IMR-90 (cell line): ENCODE data around the gene PAX2. TPM values are rescaled to one million over a fixed set of nuclear protein-coding genes. Genes with fewer than 3 reads are reported as not detected.

ENCODE experiments used
- ATAC-seq: fragments of 200-7000 bp; cut with Tn5 transposase; 2 replicates; pipeline ENCODE4 v1.9.1; 2020; ENCODE audit warnings: low read depth, mild to moderate bottlenecking, moderate library complexity
- BruUV-seq: library from RNA; stranded (reverse); fragments of 400-500 nt; replicated peaks from 2 replicates; lab custom pipeline; 2021; lab: Mats Ljungman, UMichigan
- CTCF ChIA-PET: fragments of 300-600 bp; formaldehyde crosslinking; extraction: SDS; loops from one replicate; lab custom pipeline; 2021; ENCODE audit warnings: antibody characterized with exemption; lab: Yijun Ruan, JAX
- POLR2A ChIA-PET: fragments of 300-600 bp; sonication (Branson Sonifier 250); formaldehyde crosslinking; loops from one replicate; lab custom pipeline; 2022; ENCODE audit warnings: antibody characterized with exemption; ENCODE audit not compliant: unreplicated experiment; lab: Charles Lee
- DNase-seq: peaks from one replicate; pipeline ENCODE4 v3.0.0; 2013
- H2AFZ ChIP-seq: replicated peaks from 2 replicates; pipeline ENCODE3; 2013; ENCODE audit warnings: low read length, mild to moderate bottlenecking; ENCODE audit not compliant: poor library complexity
- H2AK5ac ChIP-seq: 2 replicates; pipeline ENCODE4 v1.6.1; 2013; ENCODE audit warnings: low read depth, low read length, inconsistent platforms
- H2AK9ac ChIP-seq: replicated peaks from 2 replicates; pipeline ENCODE3; 2013; ENCODE audit warnings: mild to moderate bottlenecking, low read depth, low read length, moderate library complexity; ENCODE audit not compliant: poor library complexity
- H2BK120ac ChIP-seq: 2 replicates; pipeline ENCODE4 v1.6.1; 2013; ENCODE audit warnings: low read depth, low read length, inconsistent platforms
- H2BK15ac ChIP-seq: 3 replicates; pipeline ENCODE4 v1.6.1; 2013; ENCODE audit warnings: low read depth, low read length, inconsistent platforms
- H2BK20ac ChIP-seq: 2 replicates; pipeline ENCODE4 v1.6.1; 2013; ENCODE audit warnings: low read depth, mild to moderate bottlenecking, inconsistent platforms, low read length, moderate library complexity
- H2BK5ac ChIP-seq: 2 replicates; pipeline ENCODE4 v1.6.1; 2013; ENCODE audit warnings: mild to moderate bottlenecking, low read depth, low read length, inconsistent platforms; ENCODE audit not compliant: poor library complexity, severe bottlenecking
- H3K14ac ChIP-seq: replicated peaks from 2 replicates; pipeline ENCODE4 v1.6.1; 2013; ENCODE audit warnings: low read depth, low read length, inconsistent platforms
- H3K18ac ChIP-seq: 2 replicates; pipeline ENCODE4 v1.6.1; 2013; ENCODE audit warnings: low read depth, low read length, control low read depth
- H3K23ac ChIP-seq: 2 replicates; pipeline ENCODE4 v1.6.1; 2013; ENCODE audit warnings: low read depth, low read length, inconsistent platforms
- H3K27ac ChIP-seq: 2 replicates; pipeline ENCODE4 v1.5.1; 2013; ENCODE audit warnings: mild to moderate bottlenecking, control low read depth, low read length; ENCODE audit not compliant: insufficient read depth
- H3K27me3 ChIP-seq: 2 replicates; pipeline ENCODE4 v1.6.1; 2013; ENCODE audit warnings: low read length; ENCODE audit not compliant: control insufficient read depth, insufficient read depth
- H3K36me3 ChIP-seq: 2 replicates; pipeline ENCODE4 v1.6.1; 2013; ENCODE audit warnings: low read length, mixed read lengths; ENCODE audit not compliant: control insufficient read depth, insufficient read depth
- H3K4ac ChIP-seq: 2 replicates; pipeline ENCODE4 v1.6.1; 2013; ENCODE audit warnings: low read depth, low read length, inconsistent platforms
- H3K4me1 ChIP-seq: 2 replicates; pipeline ENCODE4 v1.6.1; 2013; ENCODE audit warnings: low read length, mixed read lengths; ENCODE audit not compliant: control insufficient read depth, insufficient read depth
- H3K4me2 ChIP-seq: 2 replicates; pipeline ENCODE4 v1.6.1; 2013; ENCODE audit warnings: low read depth, mild to moderate bottlenecking, control low read depth, low read length, moderate library complexity
- H3K4me3 ChIP-seq: 2 replicates; pipeline ENCODE4 v1.5.1; 2013; ENCODE audit warnings: low read depth, mild to moderate bottlenecking, control low read depth, low read length, moderate library complexity; ENCODE audit not compliant: insufficient read depth
- H3K56ac ChIP-seq: 2 replicates; pipeline ENCODE4 v1.6.1; 2013; ENCODE audit warnings: low read length, inconsistent platforms; ENCODE audit not compliant: insufficient read depth; ENCODE audit errors: extremely low read depth
- H3K79me1 ChIP-seq, 2 experiments: 2 replicates each; pipeline ENCODE4 v1.6.1; 2013; ENCODE audit warnings: low read length in 2 of 2, inconsistent platforms in 1 of 2, low read depth in 1 of 2
- H3K9ac ChIP-seq: 2 replicates; pipeline ENCODE4 v1.6.1; 2013; ENCODE audit warnings: low read depth, low read length, control low read depth
- H3K9me1 ChIP-seq: 2 replicates; pipeline ENCODE4 v1.6.1; 2013; ENCODE audit warnings: low read length, inconsistent platforms; ENCODE audit not compliant: insufficient read depth
- H3K9me3 ChIP-seq: 2 replicates; pipeline ENCODE4 v1.6.1; 2013; ENCODE audit warnings: low read length; ENCODE audit not compliant: control insufficient read depth, insufficient read depth
- H4K20me1 ChIP-seq: 2 replicates; pipeline ENCODE4 v1.6.1; 2013; ENCODE audit warnings: low read length, inconsistent platforms; ENCODE audit not compliant: insufficient read depth
- H4K5ac ChIP-seq: 2 replicates; pipeline ENCODE4 v1.6.1; 2013; ENCODE audit warnings: mild to moderate bottlenecking, low read depth, low read length, control low read depth
- H4K8ac ChIP-seq, 2 experiments: 2 replicates each; pipeline ENCODE4 v1.6.1; 2013; ENCODE audit warnings: low read depth in 2 of 2, low read length in 2 of 2, control low read depth in 1 of 2, inconsistent platforms in 1 of 2
- H4K91ac ChIP-seq: 2 replicates; pipeline ENCODE4 v1.6.1; 2013; ENCODE audit warnings: low read depth, low read length, inconsistent platforms; ENCODE audit not compliant: insufficient read depth
- CEBPB ChIP-seq: IDR thresholded peaks from 2 replicates; pipeline ENCODE4 v1.6.1; 2012; ENCODE audit warnings: low read depth, low read length, improper control_type of control experiment
- FOS ChIP-seq: fragments of 150-350 bp; IDR thresholded peaks from 2 replicates; pipeline ENCODE4 v1.6.1; 2016; ENCODE audit warnings: low read depth, low read length
- MXI1 ChIP-seq: IDR thresholded peaks from 2 replicates; pipeline ENCODE4 v1.6.1; 2012; ENCODE audit warnings: low read depth, mild to moderate bottlenecking, low read length, moderate library complexity, borderline replicate concordance
- RAD21 ChIP-seq: IDR thresholded peaks from 2 replicates; pipeline ENCODE4 v1.6.1; 2012; ENCODE audit warnings: low read length, improper control_type of control experiment
- RCOR1 ChIP-seq: IDR thresholded peaks from 2 replicates; pipeline ENCODE4 v1.6.1; 2012; ENCODE audit warnings: mild to moderate bottlenecking, low read length, improper control_type of control experiment; ENCODE audit not compliant: insufficient replicate concordance
- WGBS, 2 experiments: methylation state at CpG; one replicate each; pipeline versions ENCODE4 v1.1.5 to v1.1.7; 2013; ENCODE audit warnings: missing lambda C conversion rate in 2 of 2; ENCODE audit not compliant: insufficient read length in 1 of 2; ENCODE audit errors: extremely low coverage in 2 of 2; 5-methylcytosine and 5-hydroxymethylcytosine counted together
- dilution Hi-C: fragments of 300-500 bp; cut with HindIII; formaldehyde crosslinking; loops from one replicate; pipeline ENCODE4 v1.14.3; 2018; ENCODE audit warnings: low sequenced_read_pairs; ENCODE audit not compliant: unreplicated experiment
- in situ Hi-C: fragments of 300-500 bp; cut with MboI; formaldehyde crosslinking; loops from 3 replicates; pipeline ENCODE4 v1.14.3; 2019; ENCODE audit warnings: low sequenced_read_pairs, inconsistent platforms, mixed read lengths
- intact Hi-C: fragments of 100-400 bp; cut with micrococcal nuclease; formaldehyde crosslinking; loops from 2 replicates; pipeline ENCODE4 v1.10.0; 2022
- polyA plus RNA-seq, 3 experiments: library from polyadenylated mRNA; depleted of rRNA; stranded (reverse); fragments of >200 nt; gene quantifications; 2 replicates each; pipeline ENCODE4 v1.2.3, GENCODE V29; 2012; ENCODE audit warnings: low replicate concordance in 1 of 3
- total RNA-seq: library from RNA; depleted of rRNA; stranded (reverse); fragments of >200 nt; gene quantifications from 2 replicates; pipeline ENCODE4 v1.2.3, GENCODE V29; 2012
- TF ChIP-seq, protein P1 (sequence below): conservative IDR thresholded peaks from 2 replicates; pipeline ENCODE4 v1.5.1; 2012; ENCODE audit warnings: mild to moderate bottlenecking, low read depth, low read length, improper control_type of control experiment

Gene PAX2
- total and polyA plus RNA-seq, 2 of the 4 experiments (the other 2 are of a cell fraction), result not detected

- CTCF ChIA-PET, result no interaction called here
Measured at GRCh38 chr10:100750291-100751210, 5.2 kb downstream of the PAX2 start.

More at GRCh38 chr10:100750291-100751210, 5.2 kb downstream of the PAX2 start:
- DNase-seq (no peak), ATAC-seq (no peak)
- Histone ChIP-seq H3K18ac (no peak overlapping the region), H3K4me3 (no peak overlapping the region), H3K9ac (no peak overlapping the region), H3K56ac (no peak overlapping the region), H4K8ac (no peak overlapping the region), H2BK15ac (no peak overlapping the region), H3K9me3 (no peaks in the 10 kb centered on the region; the same call in 1 of the 2 replicates), H2BK20ac (no peak overlapping the region), H3K14ac (no peak overlapping the region), H3K36me3 (no peaks in the 10 kb centered on the region), H2AFZ (no peak overlapping the region), H3K4me2 (no peak overlapping the region), H3K4ac (no peak overlapping the region), H3K23ac (no peak overlapping the region), H2BK5ac (no peak overlapping the region), H3K27me3 (peaks cover 92% of the 10 kb centered on the region), H3K9me1 (no peaks in the 10 kb centered on the region), H4K5ac (no peak overlapping the region), H4K91ac (no peak overlapping the region), H2AK5ac (no peak overlapping the region), H3K4me1 (no peaks in the 10 kb centered on the region), H4K20me1 (no peaks in the 10 kb centered on the region), H3K27ac (no peak overlapping the region), H2AK9ac (no peak overlapping the region), H3K79me1 (no peaks in the 10 kb centered on the region), H2BK120ac (no peak overlapping the region)
- BruUV-seq, result no TSS peak
- WGBS, 2 experiments, result 4% methylated on average over 13 of the region's 37 CpGs; no CpG with 5 or more reads in 1 of the 2 experiments
- intact Hi-C loops (no loop called here), dilution Hi-C loops (no loop called here), in situ Hi-C loops (no loop called here)
- no peak for TF ChIP-seq RAD21
- TF ChIP-seq, protein P1, sequence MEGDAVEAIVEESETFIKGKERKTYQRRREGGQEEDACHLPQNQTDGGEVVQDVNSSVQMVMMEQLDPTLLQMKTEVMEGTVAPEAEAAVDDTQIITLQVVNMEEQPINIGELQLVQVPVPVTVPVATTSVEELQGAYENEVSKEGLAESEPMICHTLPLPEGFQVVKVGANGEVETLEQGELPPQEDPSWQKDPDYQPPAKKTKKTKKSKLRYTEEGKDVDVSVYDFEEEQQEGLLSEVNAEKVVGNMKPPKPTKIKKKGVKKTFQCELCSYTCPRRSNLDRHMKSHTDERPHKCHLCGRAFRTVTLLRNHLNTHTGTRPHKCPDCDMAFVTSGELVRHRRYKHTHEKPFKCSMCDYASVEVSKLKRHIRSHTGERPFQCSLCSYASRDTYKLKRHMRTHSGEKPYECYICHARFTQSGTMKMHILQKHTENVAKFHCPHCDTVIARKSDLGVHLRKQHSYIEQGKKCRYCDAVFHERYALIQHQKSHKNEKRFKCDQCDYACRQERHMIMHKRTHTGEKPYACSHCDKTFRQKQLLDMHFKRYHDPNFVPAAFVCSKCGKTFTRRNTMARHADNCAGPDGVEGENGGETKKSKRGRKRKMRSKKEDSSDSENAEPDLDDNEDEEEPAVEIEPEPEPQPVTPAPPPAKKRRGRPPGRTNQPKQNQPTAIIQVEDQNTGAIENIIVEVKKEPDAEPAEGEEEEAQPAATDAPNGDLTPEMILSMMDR, result no peak
- no peak for TF ChIP-seq RCOR1
- no peak for TF ChIP-seq CEBPB
- TF ChIP-seq MXI1, result no peak
- no peak for TF ChIP-seq FOS
- POLR2A ChIA-PET, result no interaction called here
